Neuronal stem cell (in vitro differentiated cells): ENCODE results near the gene HFE.

Experiments
- DNase-seq: peaks from one replicate; pipeline ENCODE4 v3.0.0-alpha.2; 2013; ENCODE audit warnings: low spot score
- H2AFZ ChIP-seq: one replicate; pipeline ENCODE4 v1.6.1; 2013; ENCODE audit warnings: mild to moderate bottlenecking, low read length, inconsistent platforms
- H2AK5ac ChIP-seq: 2 replicates; pipeline ENCODE4 v1.6.1; 2013; ENCODE audit warnings: low read depth, mild to moderate bottlenecking, inconsistent platforms, low read length, moderate library complexity, mixed read lengths
- H2BK120ac ChIP-seq: 2 replicates; pipeline ENCODE4 v1.6.1; 2013; ENCODE audit warnings: low read depth, mild to moderate bottlenecking, inconsistent platforms, low read length, moderate library complexity, mixed read lengths
- H2BK12ac ChIP-seq: one replicate; pipeline ENCODE4 v1.6.1; 2013; ENCODE audit warnings: low read length, inconsistent platforms
- H2BK15ac ChIP-seq: 2 replicates; pipeline ENCODE4 v1.6.1; 2013; ENCODE audit warnings: mild to moderate bottlenecking, low read length, inconsistent platforms, mixed read lengths
- H2BK5ac ChIP-seq: one replicate; pipeline ENCODE4 v1.6.1; 2013; ENCODE audit warnings: inconsistent platforms, mild to moderate bottlenecking, low read length, moderate library complexity
- H3K14ac ChIP-seq: one replicate; pipeline ENCODE4 v1.6.1; 2013; ENCODE audit warnings: low read length, inconsistent platforms
- H3K18ac ChIP-seq: 2 replicates; pipeline ENCODE4 v1.6.1; 2013; ENCODE audit warnings: low read length, inconsistent platforms
- H3K23ac ChIP-seq: 2 replicates; pipeline ENCODE4 v1.6.1; 2013; ENCODE audit warnings: low read depth, mild to moderate bottlenecking, mixed read lengths, low read length, inconsistent platforms; ENCODE audit not compliant: poor library complexity
- H3K27ac ChIP-seq: replicated peaks from 3 replicates; pipeline ENCODE4 v1.5.1; 2013; ENCODE audit warnings: low read length, inconsistent platforms
- H3K27me3 ChIP-seq, 3 experiments: 2 replicates each; pipeline ENCODE4 v1.6.1; 2013; ENCODE audit warnings: low read length in 3 of 3, mild to moderate bottlenecking in 2 of 3, inconsistent platforms in 1 of 3, low read depth in 1 of 3, mixed read lengths in 1 of 3, moderate library complexity in 1 of 3; ENCODE audit not compliant: control insufficient read depth in 3 of 3, insufficient read depth in 3 of 3
- H3K36me3 ChIP-seq, 2 donors: replicated peaks in 1 of 2; 2 replicates each; pipeline ENCODE4 v1.6.1; 2013; ENCODE audit warnings: low read length in 2 of 2; ENCODE audit not compliant: control insufficient read depth in 2 of 2, insufficient read depth in 2 of 2
- H3K4ac ChIP-seq: 2 replicates; pipeline ENCODE4 v1.6.1; 2013; ENCODE audit warnings: inconsistent platforms, mild to moderate bottlenecking, low read length, moderate library complexity
- H3K4me1 ChIP-seq, 2 donors: 1 replicate in 1 of 2; 2 replicates in 1 of 2; pipeline ENCODE4 v1.6.1; 2013; ENCODE audit warnings: low read length in 2 of 2, low read depth in 1 of 2; ENCODE audit not compliant: control insufficient read depth in 2 of 2, insufficient read depth in 1 of 2
- H3K4me2 ChIP-seq: one replicate; pipeline ENCODE4 v1.6.1; 2013; ENCODE audit warnings: mild to moderate bottlenecking, low read length, inconsistent platforms; ENCODE audit not compliant: insufficient read depth, poor library complexity, severe bottlenecking
- H3K4me3 ChIP-seq, 2 donors: 2 replicates each; pipeline ENCODE4 v1.5.1; 2013; ENCODE audit warnings: low read length in 2 of 2, mild to moderate bottlenecking in 2 of 2, inconsistent platforms in 1 of 2, moderate library complexity in 1 of 2
- H3K79me1 ChIP-seq: one replicate; pipeline ENCODE4 v1.6.1; 2013; ENCODE audit warnings: low read depth, mild to moderate bottlenecking, inconsistent platforms, low read length, moderate library complexity
- H3K9ac ChIP-seq: one replicate; pipeline ENCODE4 v1.6.1; 2013; ENCODE audit warnings: mild to moderate bottlenecking, low read depth, low read length, inconsistent platforms; ENCODE audit not compliant: poor library complexity
- H3K9me3 ChIP-seq, 2 donors: replicated peaks in 1 of 2; 2 replicates each; pipeline versions ENCODE3 to v1.6.1; 2013; ENCODE audit warnings: low read length in 2 of 2, mild to moderate bottlenecking in 2 of 2, inconsistent platforms in 1 of 2, low read depth in 1 of 2, mixed read lengths in 1 of 2, moderate library complexity in 1 of 2; ENCODE audit not compliant: control insufficient read depth in 2 of 2, insufficient read depth in 1 of 2
- H4K8ac ChIP-seq: one replicate; pipeline ENCODE4 v1.6.1; 2013; ENCODE audit warnings: low read depth, mild to moderate bottlenecking, inconsistent platforms, low read length, moderate library complexity
- H4K91ac ChIP-seq: one replicate; pipeline ENCODE4 v1.6.1; 2013; ENCODE audit warnings: low read length, low read depth, mild to moderate bottlenecking, inconsistent platforms; ENCODE audit not compliant: poor library complexity
- WGBS, 2 donors: extraction: QIAGEN DNeasy Blood & Tissue Kit; methylation state at CpG; one replicate each; pipeline ENCODE4 v1.1.7; 2013; ENCODE audit warnings: missing lambda C conversion rate in 2 of 2, mixed read lengths in 1 of 2; ENCODE audit not compliant: insufficient read length in 2 of 2, insufficient replicate concordance in 1 of 2; ENCODE audit errors: extremely low coverage in 2 of 2; 5-methylcytosine and 5-hydroxymethylcytosine counted together

HFE gene

DNA sequence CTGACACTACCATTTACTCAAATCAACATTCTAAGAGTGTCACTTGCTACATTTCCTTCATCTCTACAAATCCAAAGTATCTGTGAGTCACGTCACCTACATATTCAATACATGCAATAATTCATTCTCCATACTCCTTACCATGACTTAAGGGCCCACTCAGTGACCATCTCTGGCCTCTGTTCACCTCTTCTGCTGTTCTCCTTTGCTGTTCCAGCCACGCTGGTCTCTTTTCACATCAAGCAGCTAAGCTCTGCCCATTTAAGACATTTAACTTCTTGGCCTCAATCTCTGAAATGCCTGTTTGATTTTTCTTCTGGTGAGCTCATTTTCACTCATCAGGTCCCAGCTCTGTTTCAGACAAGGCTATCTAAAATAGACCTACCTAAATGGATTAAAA, 46.5 kb downstream of the HFE start:
- Histone ChIP-seq H2AK5ac (no peak overlapping the region), H3K9ac (no peak overlapping the region), H2BK15ac (no peak overlapping the region), H3K27ac (no peak overlapping the region), H3K36me3 (peaks cover 2 to 3% of the 10 kb centered on the region in 2 donors), H2AFZ (no peak overlapping the region), H4K8ac (no peak overlapping the region), H3K23ac (no peak overlapping the region), H3K4ac (no peak overlapping the region), H3K18ac (no peak overlapping the region), H3K27me3 (no peaks in the 10 kb centered on the region), H3K4me2 (no peak overlapping the region), H2BK120ac (no peak overlapping the region), H3K4me3 (no peak overlapping the region), H2BK5ac (no peak overlapping the region), H3K79me1 (no peaks in the 10 kb centered on the region), H2BK12ac (no peak overlapping the region), H3K4me1 (no peaks in the 10 kb centered on the region), H4K91ac (no peak overlapping the region), H3K14ac (no peak overlapping the region), H3K9me3 (no peaks in the 10 kb centered on the region)
- DNase-seq = no peak
- WGBS, 2 donors = no CpG with 5 or more reads among the region's 2 CpGs

DNA sequence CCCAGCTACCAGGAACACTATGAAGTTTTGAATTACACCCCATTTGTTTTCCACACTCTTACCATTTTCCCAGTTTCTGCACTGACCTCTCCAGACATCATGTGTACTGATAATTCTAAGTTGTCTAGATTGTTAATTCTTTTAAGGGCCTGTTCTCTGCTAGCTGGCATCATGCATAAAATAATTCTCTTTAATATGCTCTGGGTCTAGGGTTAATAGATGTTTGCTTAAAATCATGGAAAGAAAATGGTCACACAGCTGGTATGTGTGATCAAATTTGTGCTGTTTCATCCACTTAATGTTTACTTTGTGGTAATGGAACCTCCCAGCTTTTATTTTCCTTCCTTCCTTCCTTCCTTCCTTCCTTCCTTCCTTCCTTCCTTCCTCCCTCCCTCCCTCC, 49.1 kb downstream of the HFE start:
- DNase-seq = no peak
- Histone ChIP-seq H3K18ac (no peak overlapping the region), H3K4ac (no peak overlapping the region), H3K9ac (no peak overlapping the region), H3K27ac (no peak overlapping the region), H3K27me3 (no peaks in the 10 kb centered on the region), H2BK12ac (no peak overlapping the region), H3K14ac (no peak overlapping the region), H4K91ac (no peak overlapping the region), H2BK120ac (no peak overlapping the region), H3K79me1 (no peaks in the 10 kb centered on the region), H3K36me3 (no peaks in the 10 kb centered on the region), H2AK5ac (no peak overlapping the region), H2BK5ac (no peak overlapping the region), H4K8ac (no peak overlapping the region), H3K23ac (no peak overlapping the region), H2BK15ac (no peak overlapping the region), H3K4me2 (no peak overlapping the region), H2AFZ (no peak overlapping the region), H3K4me3 (no peak overlapping the region), H3K4me1 (peaks cover 3 to 14% of the 10 kb centered on the region in 2 donors), H3K9me3 (no peaks in the 10 kb centered on the region)

DNA sequence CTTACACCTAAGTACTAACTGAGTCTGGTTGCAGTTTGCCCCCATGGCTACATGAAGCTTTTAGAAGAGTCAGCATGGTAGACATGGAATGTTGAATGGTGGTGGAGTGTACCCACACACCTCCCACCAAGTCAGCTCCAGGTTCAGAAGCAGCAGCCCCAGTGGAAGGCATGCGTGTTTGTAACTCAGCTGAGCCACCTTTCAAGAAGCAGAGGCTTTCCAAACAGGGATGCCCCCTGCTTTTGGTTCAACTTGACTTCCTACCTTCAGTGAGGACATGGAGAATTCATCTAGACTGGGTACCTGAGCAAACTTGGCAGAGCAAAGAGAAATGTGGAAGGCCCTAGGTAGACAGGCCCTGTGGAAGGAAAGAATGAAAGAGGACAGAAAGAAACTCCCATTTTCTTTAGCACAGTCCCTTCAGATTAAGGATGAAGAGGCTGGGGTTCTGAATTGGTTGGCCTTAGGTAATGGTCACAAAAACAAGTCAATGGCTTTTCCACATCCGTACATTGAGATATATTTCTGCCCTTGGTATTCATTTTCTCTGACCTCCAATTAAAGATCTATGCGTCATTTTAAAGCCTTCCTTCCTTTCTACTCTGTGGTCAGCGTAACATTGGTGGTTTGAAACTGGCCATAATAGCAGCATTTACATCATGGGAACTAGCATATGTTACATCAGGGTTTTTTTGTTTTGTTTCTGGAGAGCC, 53.2 kb downstream of the HFE start:
- no peak overlapping the region for H3K23ac ChIP-seq
- no peak overlapping the region for H4K91ac ChIP-seq
- WGBS, 2 donors = no CpG with 5 or more reads among the region's 4 CpGs
- no peak overlapping the region for H2BK120ac ChIP-seq
- no peak overlapping the region for H3K4me3 ChIP-seq
- no peak overlapping the region for H2BK5ac ChIP-seq
- no peak overlapping the region for H2AK5ac ChIP-seq
- H3K4me2 ChIP-seq = no peak overlapping the region
- no peak overlapping the region for H2AFZ ChIP-seq
- no peak for DNase-seq
- H3K27ac ChIP-seq = no peak overlapping the region
- H3K9me3 ChIP-seq = no peaks in the 10 kb centered on the region
- no peak overlapping the region for H3K4ac ChIP-seq
- no peaks in the 10 kb centered on the region for H3K36me3 ChIP-seq
- no peak overlapping the region for H2BK15ac ChIP-seq
- H3K18ac ChIP-seq = no peak overlapping the region
- no peak overlapping the region for H2BK12ac ChIP-seq
- no peak overlapping the region for H3K9ac ChIP-seq
- H4K8ac ChIP-seq = no peak overlapping the region
- no peak overlapping the region for H3K14ac ChIP-seq
- no peaks in the 10 kb centered on the region for H3K27me3 ChIP-seq
- H3K4me1 ChIP-seq = peaks cover 14 to 28% of the 10 kb centered on the region in 2 donors
- H3K79me1 ChIP-seq = no peaks in the 10 kb centered on the region

DNA sequence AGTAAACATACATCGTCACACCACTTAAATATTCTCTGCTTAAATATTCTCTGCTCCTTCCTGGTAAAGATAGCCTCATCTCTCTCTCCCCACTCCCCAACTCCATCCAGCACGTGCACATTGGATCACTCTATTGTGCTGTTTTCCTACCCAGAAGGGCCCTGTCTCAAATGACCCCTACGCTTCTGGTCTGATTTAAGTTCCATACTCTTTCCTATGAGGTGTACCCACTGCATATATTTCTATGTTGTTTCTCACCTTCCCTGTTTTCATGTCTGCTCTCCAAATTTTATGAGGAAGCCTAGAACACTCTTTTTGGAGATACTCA, 53.7 kb downstream of the HFE start:
- H2BK120ac ChIP-seq = no peak overlapping the region
- no peak overlapping the region for H3K4me3 ChIP-seq
- no peak overlapping the region for H2BK15ac ChIP-seq
- no peak overlapping the region for H2BK5ac ChIP-seq
- no CpG with 5 or more reads among the region's 3 CpGs for WGBS, 2 donors
- H3K4ac ChIP-seq = no peak overlapping the region
- H4K8ac ChIP-seq = no peak overlapping the region
- H3K27me3 ChIP-seq = no peaks in the 10 kb centered on the region
- no peak overlapping the region for H4K91ac ChIP-seq
- no peak overlapping the region for H3K27ac ChIP-seq
- no peaks in the 10 kb centered on the region for H3K79me1 ChIP-seq
- H3K9ac ChIP-seq = no peak overlapping the region
- no peak overlapping the region for H3K14ac ChIP-seq
- no peak overlapping the region for H3K23ac ChIP-seq
- H2BK12ac ChIP-seq = no peak overlapping the region
- H3K9me3 ChIP-seq = no peaks in the 10 kb centered on the region
- H3K18ac ChIP-seq = no peak overlapping the region
- H3K36me3 ChIP-seq = no peaks in the 10 kb centered on the region
- no peak for DNase-seq
- H3K4me2 ChIP-seq = no peak overlapping the region
- H2AFZ ChIP-seq = peak overlapping the region; percentile 63
- H3K4me1 ChIP-seq = peaks cover 14 to 28% of the 10 kb centered on the region in 2 donors
- H2AK5ac ChIP-seq = no peak overlapping the region
